SJSA1 (cell line): ENCODE results near the gene MSH2. TPM values are rescaled to one million over a fixed set of nuclear protein-coding genes. Genes with fewer than 3 reads are reported as not detected.
A peak's percentile ranks its signal among the peaks of the same experiment; 100 is the strongest.
"Not testable (repeated sequence)": the region's sequence is repeated elsewhere in the genome, so short reads cannot be mapped to it uniquely, and the experiment has no call there.

Source experiments
- DNase-seq, 2 experiments: peaks; one replicate each; pipeline ENCODE4 v3.0.0-alpha.2; 2015 to 2020; ENCODE audit warnings: low spot score in 2 of 2, low read depth in 1 of 2
- H3K27ac ChIP-seq: fragments of 250-450 bp; sonication (Bioruptor Pico); 2 replicates; pipeline ENCODE4 v1.5.1; 2020; ENCODE audit warnings: mild to moderate bottlenecking, moderate library complexity
- H3K27me3 ChIP-seq: fragments of 250-450 bp; sonication (Bioruptor Pico); replicated peaks from 2 replicates; pipeline ENCODE4 v1.5.1; 2020; ENCODE audit warnings: mild to moderate bottlenecking, moderate library complexity
- H3K36me3 ChIP-seq: fragments of 250-450 bp; sonication (Bioruptor Pico); 2 replicates; pipeline ENCODE4 v1.5.1; 2020; ENCODE audit warnings: mild to moderate bottlenecking
- H3K4me1 ChIP-seq: fragments of 250-450 bp; sonication (Bioruptor Pico); replicated peaks from 2 replicates; pipeline ENCODE4 v1.6.1; 2021; ENCODE audit warnings: mild to moderate bottlenecking
- H3K4me3 ChIP-seq: fragments of 250-450 bp; sonication (Bioruptor Pico); 2 replicates; pipeline ENCODE4 v1.5.1; 2020; ENCODE audit warnings: mild to moderate bottlenecking
- H3K9me3 ChIP-seq: fragments of 250-450 bp; sonication (Bioruptor Pico); replicated peaks from 2 replicates; pipeline ENCODE4 v1.5.1; 2020; ENCODE audit warnings: mild to moderate bottlenecking
- total RNA-seq: library from RNA; depleted of rRNA; stranded (reverse); fragments of >200 nt; shearing (Covaris generic); gene quantifications from 2 replicates; pipeline ENCODE4 v1.2.3, GENCODE V29; 2014; rRNA removed

Gene MSH2
- total RNA-seq, result 44.8 and 50.4 TPM in 2 replicates

GRCh38 chr2:47402805-47403608 lies at the start of gene MSH2:
TSS of gene MSH2 (plus strand) at chr2:47403156. CDS start at chr2:47403192, 36 bp downstream.
- Histone ChIP-seq H3K27me3 (no peaks in the 10 kb centered on the region), H3K9me3 (no peaks in the 10 kb centered on the region), H3K36me3 (peaks cover 12% of the 10 kb centered on the region), H3K4me3 (peak within 1 kb of the TSS; percentile 67), H3K27ac (peak within 1 kb of the TSS; percentile 46), H3K4me1 (peaks cover 12% of the 10 kb centered on the region)
- peak; percentile 89 to 93 for DNase-seq

GRCh38 chr2:47354013-47354847 lies 48.7 kb upstream of the MSH2 start:
- peaks cover 27% of the 10 kb centered on the region for H3K4me1 ChIP-seq
- no peaks in the 10 kb centered on the region for H3K36me3 ChIP-seq
- H3K4me3 ChIP-seq, result no peak overlapping the region
- H3K27me3 ChIP-seq, result no peaks in the 10 kb centered on the region
- peak overlapping the region; percentile 44; the same call in 1 of the 2 replicates for H3K27ac ChIP-seq
- DNase-seq, result peak in 1 of 2 experiments; percentile 14
- no peaks in the 10 kb centered on the region for H3K9me3 ChIP-seq

- Histone ChIP-seq H3K9me3 (no peaks in the 10 kb centered on the region), H3K27ac (peak overlapping the region; percentile 44), H3K4me3 (no peak overlapping the region), H3K4me1 (peaks cover 27% of the 10 kb centered on the region), H3K36me3 (no peaks in the 10 kb centered on the region), H3K27me3 (no peaks in the 10 kb centered on the region)
- no peak for DNase-seq
Observed at GRCh38 chr2:47354848-47355204, 48.1 kb upstream of the MSH2 start.

GRCh38 chr2:47357483-47357882 lies 45.5 kb upstream of the MSH2 start:
- Histone ChIP-seq H3K27ac (no peak overlapping the region), H3K4me1 (peaks cover 27% of the 10 kb centered on the region), H3K36me3 (no peaks in the 10 kb centered on the region), H3K27me3 (no peaks in the 10 kb centered on the region), H3K9me3 (no peaks in the 10 kb centered on the region), H3K4me3 (no peak overlapping the region)
- DNase-seq, result no peak

GRCh38 chr2:47359375-47359868 lies 43.5 kb upstream of the MSH2 start:
- Histone ChIP-seq H3K27me3 (no peaks in the 10 kb centered on the region), H3K36me3 (no peaks in the 10 kb centered on the region), H3K27ac (no peak overlapping the region), H3K4me1 (peaks cover 20% of the 10 kb centered on the region), H3K9me3 (no peaks in the 10 kb centered on the region), H3K4me3 (no peak overlapping the region)
- no peak for DNase-seq

- no peak overlapping the region for H3K27ac ChIP-seq
- no peaks in the 10 kb centered on the region for H3K9me3 ChIP-seq
- no peaks in the 10 kb centered on the region for H3K36me3 ChIP-seq
- no peak overlapping the region for H3K4me3 ChIP-seq
- DNase-seq, result no peak
- peaks cover 11% of the 10 kb centered on the region for H3K4me1 ChIP-seq
- no peaks in the 10 kb centered on the region for H3K27me3 ChIP-seq
Observed at GRCh38 chr2:47360283-47360682, 42.7 kb upstream of the MSH2 start.

- Histone ChIP-seq H3K4me3 (no peak overlapping the region), H3K4me1 (peaks cover 5% of the 10 kb centered on the region; the same call in 1 of the 2 replicates), H3K9me3 (no peaks in the 10 kb centered on the region), H3K36me3 (no peaks in the 10 kb centered on the region), H3K27me3 (no peaks in the 10 kb centered on the region), H3K27ac (no peak overlapping the region)
- DNase-seq, result no peak
Observed at GRCh38 chr2:47360927-47361326, 42.0 kb upstream of the MSH2 start.

GRCh38 chr2:47361505-47362229 lies 41.3 kb upstream of the MSH2 start:
- H3K9me3 ChIP-seq, H3K27me3 ChIP-seq, H3K4me1 ChIP-seq, DNase-seq, H3K4me3 ChIP-seq, H3K36me3 ChIP-seq, H3K27ac ChIP-seq: not testable (repeated sequence)

- H3K36me3 ChIP-seq, result no peaks in the 10 kb centered on the region
- H3K4me1 ChIP-seq, result peaks cover 18% of the 10 kb centered on the region
- H3K27me3 ChIP-seq, result peaks cover 16% of the 10 kb centered on the region
- no peak overlapping the region for H3K4me3 ChIP-seq
- no peak for DNase-seq
- H3K9me3 ChIP-seq, result 0 out of 2 replicates have a peak, but pooled peaks cover 3% of the 10 kb centered on the region
- no peak overlapping the region for H3K27ac ChIP-seq
Observed at GRCh38 chr2:47373747-47374146, 29.2 kb upstream of the MSH2 start.

GRCh38 chr2:47375307-47375706 lies 27.6 kb upstream of the MSH2 start:
- Histone ChIP-seq H3K36me3 (no peaks in the 10 kb centered on the region), H3K27ac (no peak overlapping the region), H3K27me3 (peaks cover under 1% of the 10 kb centered on the region), H3K4me1 (peaks cover 4% of the 10 kb centered on the region), H3K4me3 (no peak overlapping the region), H3K9me3 (no peaks in the 10 kb centered on the region)
- DNase-seq, result no peak

GRCh38 chr2:47379384-47379783 lies 23.6 kb upstream of the MSH2 start:
- Histone ChIP-seq H3K9me3 (no peaks in the 10 kb centered on the region; the same call in 1 of the 2 replicates), H3K4me3 (no peak overlapping the region), H3K36me3 (no peaks in the 10 kb centered on the region), H3K27me3 (no peaks in the 10 kb centered on the region; the same call in 1 of the 2 replicates), H3K27ac (no peak overlapping the region), H3K4me1 (no peaks in the 10 kb centered on the region)
- DNase-seq, result no peak

GRCh38 chr2:47381408-47381807 lies 21.5 kb upstream of the MSH2 start:
- Histone ChIP-seq H3K36me3 (no peaks in the 10 kb centered on the region), H3K27me3 (no peaks in the 10 kb centered on the region), H3K4me3 (no peak overlapping the region), H3K27ac (no peak overlapping the region), H3K9me3 (no peaks in the 10 kb centered on the region; the same call in 1 of the 2 replicates), H3K4me1 (no peaks in the 10 kb centered on the region)
- DNase-seq, result no peak

- H3K27ac ChIP-seq, result no peak overlapping the region
- DNase-seq, result no peak
- no peaks in the 10 kb centered on the region; the same call in 1 of the 2 replicates for H3K9me3 ChIP-seq
- no peak overlapping the region for H3K4me3 ChIP-seq
- H3K36me3 ChIP-seq, result no peaks in the 10 kb centered on the region
- no peaks in the 10 kb centered on the region for H3K4me1 ChIP-seq
- H3K27me3 ChIP-seq, result no peaks in the 10 kb centered on the region; the same call in 1 of the 2 replicates
Observed at GRCh38 chr2:47386551-47386950, 16.4 kb upstream of the MSH2 start.
